ENCODE measurements around the gene DIS3L.
"Not testable (repeated sequence)": the region's sequence is repeated elsewhere in the genome, so short reads cannot be mapped to it uniquely, and the experiment has no call there.

The DIS3L gene

DNA sequence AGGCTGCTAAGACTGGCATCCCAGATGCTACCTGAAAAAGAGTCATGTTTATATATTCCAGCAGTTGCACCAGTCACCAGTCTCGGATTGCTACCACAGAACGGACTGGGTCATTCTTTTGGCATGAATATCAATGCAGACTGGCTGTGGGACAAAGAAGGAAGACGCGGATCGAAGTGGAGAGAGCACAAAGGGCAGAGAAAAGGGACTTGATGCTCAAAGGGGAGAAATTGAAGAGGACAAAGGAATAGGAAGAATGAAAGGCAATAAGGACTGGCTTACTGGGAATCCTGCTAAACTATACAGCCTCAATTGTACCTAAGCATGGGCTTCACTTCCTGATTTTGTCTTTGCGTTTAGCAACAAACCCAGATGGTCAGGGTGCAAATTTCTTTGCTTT, 15.3 kb upstream of the DIS3L start:
- no peak for DNase-seq

DNA sequence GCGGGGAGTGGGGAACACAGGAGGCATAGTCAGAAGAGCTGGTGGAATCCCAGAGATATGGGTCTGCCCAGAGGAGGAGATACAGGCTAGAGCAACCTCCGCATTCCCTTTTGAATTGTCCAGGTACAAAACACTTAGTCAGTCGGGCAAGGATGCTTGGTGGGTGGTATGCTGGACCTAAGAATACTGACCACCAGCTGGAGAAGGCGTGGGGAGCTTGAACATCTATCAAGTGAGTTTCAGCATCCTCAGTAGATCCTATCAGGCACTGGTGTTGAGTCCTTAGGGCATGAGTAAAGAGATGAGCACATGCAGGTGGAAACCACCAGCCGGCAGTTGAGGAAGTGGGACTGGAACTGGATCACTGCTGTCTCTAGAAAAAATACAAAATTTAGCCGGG, 14.7 kb upstream of the DIS3L start:
- no peak for DNase-seq

- no peak for DNase-seq
Measured at GRCh38 chr15:66284271-66284670, 9.1 kb upstream of the DIS3L start.

DNA sequence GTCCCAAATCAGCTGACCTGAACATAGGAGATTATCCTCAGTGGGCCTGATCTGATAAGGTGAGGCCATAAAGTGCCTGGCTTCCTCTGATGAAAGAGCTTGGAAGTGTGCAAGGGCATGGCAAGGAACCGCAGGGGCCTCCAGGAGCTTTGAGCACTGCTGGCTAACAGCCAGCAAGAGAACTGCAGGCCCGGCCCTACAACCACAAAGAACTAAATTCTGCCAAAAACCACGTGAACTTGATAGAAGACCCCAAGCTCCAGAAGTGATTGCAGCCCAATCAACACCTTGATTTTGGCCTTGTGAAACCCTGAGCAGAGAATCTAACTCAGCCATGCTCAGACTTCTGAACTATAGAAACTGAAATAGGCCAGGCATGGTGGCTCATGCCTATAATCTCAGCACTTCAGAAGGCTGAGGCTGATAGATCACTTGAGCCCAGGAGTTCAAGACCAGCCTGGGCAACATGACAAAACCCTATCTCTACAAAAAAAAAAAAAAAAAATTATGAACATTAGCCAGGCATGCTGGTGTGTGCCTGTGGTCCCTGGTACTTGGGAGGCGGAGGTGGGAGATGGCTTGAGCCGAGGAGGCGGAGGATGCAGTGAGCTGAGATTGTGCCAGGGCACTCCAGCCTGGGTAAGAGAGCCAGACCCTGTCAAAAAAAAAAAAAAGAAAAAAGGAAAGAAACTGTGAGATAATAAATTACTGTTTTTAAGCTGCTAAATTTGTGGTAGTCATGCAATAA, 7.7 kb upstream of the DIS3L start:
- DNase-seq = no peak

- peak; percentile 67 for DNase-seq
Measured at GRCh38 chr15:66287461-66288057, 5.8 kb upstream of the DIS3L start.

DNA sequence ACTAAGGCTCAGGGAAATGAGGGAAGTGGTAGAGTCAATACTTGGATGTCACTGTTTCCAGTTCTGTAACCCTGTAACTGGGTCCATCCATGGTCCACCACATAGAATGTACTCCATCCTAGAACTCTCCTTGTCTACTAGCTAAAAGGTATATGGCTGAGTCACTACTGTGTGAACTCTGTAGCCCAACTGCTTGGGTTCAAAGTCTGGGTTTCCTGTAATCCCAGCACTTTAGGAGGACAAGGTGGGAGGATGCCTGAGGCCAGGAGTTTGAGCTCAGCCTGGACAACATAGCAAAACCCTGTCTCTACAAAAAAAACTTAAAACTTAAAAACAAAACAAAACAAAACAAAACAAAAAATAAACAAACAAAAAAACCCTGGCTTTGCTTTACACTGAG, 5.3 kb upstream of the DIS3L start:
- DNase-seq = no peak

GRCh38 chr15:66288551-66289185, 4.7 kb upstream of the DIS3L start:
- DNase-seq = no peak

DNA sequence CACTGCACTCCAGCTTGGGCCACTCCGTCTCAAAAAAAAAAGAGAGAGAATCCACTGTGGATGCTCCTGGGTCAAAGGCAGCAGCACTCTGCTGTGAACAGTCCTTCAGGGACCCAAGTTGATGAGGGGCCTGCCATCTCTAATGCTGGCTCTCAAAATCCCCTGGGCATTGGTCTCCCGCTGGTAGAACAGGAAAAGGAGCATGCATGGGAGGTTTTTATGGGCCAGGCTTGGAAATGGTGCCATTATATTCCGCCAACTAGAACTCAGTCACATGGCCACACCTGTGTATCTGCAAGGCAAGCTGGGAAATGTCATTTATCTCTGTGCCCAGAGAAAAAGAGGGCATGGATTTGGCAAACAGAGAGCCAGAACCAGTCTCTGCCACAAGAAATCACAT, 3.4 kb upstream of the DIS3L start:
- DNase-seq = no peak

- no peak for DNase-seq
Measured at GRCh38 chr15:66290518-66290917, 2.9 kb upstream of the DIS3L start.

GRCh38 chr15:66291816-66292570, 1.4 kb upstream of the DIS3L start:
- no peak for DNase-seq

DNA sequence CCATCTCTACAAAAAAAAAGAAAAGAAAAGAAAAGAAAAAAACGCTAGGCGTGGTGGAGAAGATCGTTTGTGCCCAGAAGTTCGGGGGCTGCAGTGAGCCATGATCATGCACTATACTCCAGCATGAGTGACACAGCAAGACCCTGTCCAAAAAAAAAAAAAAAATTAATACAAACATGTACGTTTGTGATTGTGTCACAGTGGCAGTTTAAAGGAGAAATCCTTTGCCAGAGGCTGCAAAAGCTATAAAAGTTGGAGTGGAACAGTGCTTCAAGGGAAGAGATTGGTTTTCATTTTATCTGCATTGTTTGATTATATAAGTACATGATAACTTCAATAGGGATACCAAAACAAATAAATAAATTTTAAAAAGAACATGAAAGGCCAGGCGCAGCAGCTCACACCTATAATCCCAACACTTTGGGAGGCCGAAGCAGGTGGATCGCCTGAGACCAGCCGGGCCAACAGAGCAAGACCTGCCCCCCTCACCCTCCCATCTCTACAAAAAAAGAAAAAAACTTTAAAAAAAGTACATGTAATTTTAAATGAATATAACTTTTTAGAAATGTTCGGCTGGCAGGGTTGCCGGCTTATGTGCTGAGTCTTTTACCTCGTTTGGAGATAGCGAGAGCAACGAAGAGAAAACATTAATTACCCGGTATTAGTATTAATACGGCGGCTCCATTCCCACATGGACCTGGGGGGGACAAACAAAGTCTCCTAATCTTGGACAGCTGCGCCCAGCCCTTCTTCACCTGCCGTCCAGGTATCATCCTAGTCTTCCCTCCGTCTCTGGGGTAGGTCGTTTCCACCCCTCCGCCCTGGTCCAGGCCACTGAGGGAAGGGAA, 573 bp upstream of the DIS3L start:
- DNase-seq = no peak

DNA sequence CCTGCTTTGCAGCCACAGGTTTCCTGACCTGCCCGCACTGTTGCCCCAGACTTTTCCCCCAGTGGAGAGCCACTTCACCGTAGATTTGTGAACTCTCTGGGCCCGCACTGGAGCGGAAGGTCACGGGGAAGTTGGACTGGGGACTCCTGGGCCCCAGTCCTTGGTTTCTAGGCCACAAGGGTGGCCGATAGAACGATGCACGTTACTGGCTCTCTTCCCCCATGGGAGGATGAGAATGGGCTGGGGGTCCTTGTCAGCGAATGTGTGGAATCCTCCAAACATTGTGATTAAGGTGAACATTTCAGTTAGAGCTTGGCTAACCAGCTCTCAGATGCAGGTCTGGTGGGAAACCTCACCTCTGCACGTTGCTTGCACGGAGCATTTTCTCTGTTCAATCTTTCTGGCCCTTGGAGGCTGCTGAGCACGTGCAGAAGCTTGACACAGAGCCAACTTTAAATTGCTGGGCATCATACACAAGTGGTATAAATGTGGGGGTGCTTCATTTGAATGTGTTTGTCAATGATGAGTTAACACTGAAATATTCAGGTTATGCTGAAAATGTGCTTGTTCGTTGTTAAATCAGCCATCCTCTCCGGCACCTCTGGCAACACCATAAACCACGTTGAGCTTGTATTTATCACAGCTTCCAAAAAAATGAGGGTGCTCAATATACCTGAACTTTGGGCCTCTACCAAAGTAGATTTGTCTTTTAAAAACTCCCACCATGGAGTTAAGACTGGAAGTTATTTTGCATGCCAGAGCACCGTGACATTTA, 976 bp downstream of the DIS3L start:
- DNase-seq = peak; percentile 77

GRCh38 chr15:66294932-66295235, 1.5 kb downstream of the DIS3L start:
- DNase-seq = no peak

DNA sequence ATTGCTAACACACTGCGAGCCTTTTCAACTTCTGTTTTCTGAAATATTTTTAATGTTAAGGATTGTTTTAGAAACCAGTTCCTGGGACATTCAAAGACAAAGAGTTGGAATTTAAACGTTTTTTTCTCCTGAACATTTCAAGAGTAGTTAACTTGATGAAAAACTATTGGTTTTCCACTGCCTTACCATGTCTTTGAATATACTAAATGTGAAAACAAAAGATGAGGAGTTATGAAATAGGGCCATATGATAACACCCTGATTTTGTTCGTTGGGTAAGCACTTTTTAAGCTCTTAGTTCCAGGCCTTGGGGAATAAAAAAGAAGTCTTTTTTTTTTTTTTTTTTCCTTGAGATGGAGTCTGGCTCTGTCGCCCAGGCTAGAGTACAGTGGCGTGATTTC, 2.8 kb downstream of the DIS3L start:
- no peak for DNase-seq

DNA sequence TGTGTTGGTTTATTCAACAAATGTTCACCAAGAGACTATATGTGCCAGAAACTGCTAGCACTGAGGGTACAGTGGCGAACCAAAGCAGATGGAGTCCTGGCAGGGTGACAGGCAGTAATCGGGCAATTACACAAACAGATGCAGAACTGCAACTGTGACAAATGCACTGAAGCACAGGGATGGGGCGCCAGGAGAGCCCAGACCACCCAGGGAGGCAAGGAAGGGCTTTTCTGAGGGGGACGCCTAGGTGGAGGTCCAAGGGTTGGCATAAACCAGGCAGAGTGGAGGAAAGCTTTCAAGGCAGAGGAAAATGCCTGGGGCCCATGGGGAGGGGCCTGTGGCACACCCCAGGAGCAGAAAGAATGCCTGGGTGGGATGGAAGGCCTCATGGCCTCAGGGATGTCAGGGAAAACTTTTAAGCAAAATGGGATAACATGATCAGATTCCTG, 5.5 kb downstream of the DIS3L start:
- peak; percentile 31 for DNase-seq

GRCh38 chr15:66302489-66303278, 9.3 kb downstream of the DIS3L start:
- no peak for DNase-seq

DNA sequence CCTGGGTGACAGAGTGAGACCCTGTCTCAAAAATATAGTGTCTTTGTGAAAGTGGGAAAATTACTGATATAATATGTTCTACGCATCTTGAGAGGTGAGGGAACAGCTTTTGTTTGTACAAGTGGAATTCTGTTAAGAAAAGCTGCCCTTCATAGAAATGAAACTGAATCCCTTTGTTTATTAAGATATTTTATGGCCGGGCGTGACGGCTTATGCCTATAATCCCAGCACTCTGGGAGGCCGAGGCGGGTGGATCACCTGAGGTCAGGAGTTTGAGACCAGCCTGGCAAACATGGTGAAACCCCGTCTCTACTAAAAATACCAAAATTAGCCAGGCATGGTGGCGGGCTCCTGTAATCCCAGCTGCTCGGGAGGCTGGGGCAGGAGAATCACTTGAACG, 11.1 kb downstream of the DIS3L start:
- DNase-seq = not testable (repeated sequence)

DNA sequence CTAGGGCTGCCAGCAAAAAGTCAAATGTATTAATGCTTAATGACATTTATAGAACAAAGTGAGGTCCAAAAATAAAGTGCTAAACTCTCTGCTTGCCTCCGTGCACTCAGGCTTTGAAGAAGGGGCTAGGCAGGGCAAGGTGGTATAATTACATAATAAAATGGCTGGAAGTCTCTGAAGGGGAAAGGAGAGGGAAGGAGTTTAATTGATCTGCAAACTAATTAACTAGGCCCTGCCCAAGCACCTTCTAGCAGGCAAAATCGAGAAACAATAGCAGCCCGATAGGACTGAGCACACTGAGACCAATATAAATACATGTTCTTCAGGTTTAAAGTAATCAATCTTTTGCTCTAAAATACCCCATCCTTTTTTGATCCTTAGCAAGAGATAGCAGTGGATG, 13.0 kb downstream of the DIS3L start:
- DNase-seq = peak; percentile 63

DNA sequence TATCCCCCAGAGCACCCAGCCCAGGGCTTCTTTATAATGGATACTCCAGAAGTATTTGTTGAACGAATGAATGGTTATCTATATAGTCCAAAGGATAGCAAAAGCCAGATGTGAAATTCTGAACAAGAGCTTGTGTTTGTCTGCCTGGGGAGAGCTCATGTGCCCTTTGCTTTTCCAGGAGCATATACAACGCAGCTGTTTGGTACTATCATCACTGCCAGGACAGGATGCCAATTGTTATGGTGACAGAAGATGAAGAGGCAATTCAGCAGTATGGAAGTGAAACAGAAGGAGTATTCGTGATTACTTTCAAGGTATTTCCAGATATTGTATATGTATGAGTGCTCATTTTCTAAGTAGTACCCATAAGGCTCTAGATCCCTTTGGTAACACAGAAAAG, 15.2 kb downstream of the DIS3L start:
- no peak for DNase-seq

DNA sequence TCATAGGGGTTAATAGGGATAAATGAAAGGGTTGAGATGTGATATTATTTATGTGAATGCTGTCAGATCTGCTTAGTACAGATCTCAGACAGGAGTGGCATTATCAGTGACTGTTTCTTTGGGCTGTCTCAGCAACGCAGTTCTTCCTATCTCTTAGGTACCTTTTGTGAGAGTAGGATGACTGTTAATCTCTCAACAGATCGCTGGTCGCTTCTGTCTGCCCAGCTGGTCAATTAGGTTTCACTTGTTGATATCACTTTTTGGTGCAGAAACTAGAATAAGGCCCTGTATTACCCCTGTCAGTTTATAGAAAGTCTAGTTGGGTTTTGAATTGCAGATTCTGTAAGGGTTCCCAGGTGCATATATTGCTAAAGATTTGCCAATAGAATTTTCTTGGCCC, 16.5 kb downstream of the DIS3L start:
- DNase-seq = no peak

DNA sequence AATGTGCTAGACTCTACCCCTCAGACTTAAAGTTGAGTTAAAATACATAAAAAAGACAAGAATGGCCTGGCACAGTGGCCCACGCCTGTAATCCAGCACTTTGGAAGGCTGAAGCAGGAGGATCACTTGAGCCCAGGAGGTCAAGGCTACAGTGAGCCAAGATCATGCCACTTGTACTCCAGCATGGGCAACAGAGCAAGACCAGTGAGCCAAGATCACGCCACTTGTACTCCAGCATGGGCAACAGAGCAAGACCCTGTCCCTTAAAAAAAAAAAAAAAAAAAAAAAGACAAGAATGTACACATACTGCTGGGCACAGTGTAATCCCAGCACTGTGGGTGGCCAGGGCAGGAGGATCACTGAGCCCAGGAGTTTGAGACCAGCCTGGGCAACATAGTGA, 17.4 kb downstream of the DIS3L start:
- DNase-seq = no peak

Measured in NCI-H1105 (cell line).